HG02571 (cell line): ENCODE data around the gene HIGD2A.

Source experiments
- ATAC-seq: cut with Tn5 transposase; IDR thresholded peaks from one replicate; pipeline ENCODE4 v1.9.1; 2021; ENCODE audit warnings: mild to moderate bottlenecking, moderate library complexity; ENCODE audit not compliant: unreplicated experiment

Gene HIGD2A

GRCh38 chr5:176388444-176389134 is at the start of gene HIGD2A, which contains the start of gene NOP16:
TSS of gene HIGD2A (plus strand) at chr5:176388751. CDS start at chr5:176388820, 69 bp downstream.
TSS of gene NOP16 (minus strand) at chr5:176388598. CDS start at chr5:176388539, 59 bp downstream.
- peak; percentile 88 for ATAC-seq

- ATAC-seq, result no peak
These were observed 49.2 kb upstream of the HIGD2A start for GRCh38 chr5:176339304-176339703.

GRCh38 chr5:176341325-176342157 is 47.0 kb upstream of the HIGD2A start:
- no peak for ATAC-seq

- no peak for ATAC-seq
These were observed 46.4 kb upstream of the HIGD2A start for GRCh38 chr5:176342158-176342483.

GRCh38 chr5:176342766-176343458 is 45.6 kb upstream of the HIGD2A start:
- no peak for ATAC-seq

GRCh38 chr5:176350416-176350815 is 38.1 kb upstream of the HIGD2A start:
- ATAC-seq, result no peak

GRCh38 chr5:176352116-176352878 is 36.3 kb upstream of the HIGD2A start:
- ATAC-seq, result no peak

- ATAC-seq, result no peak
These were observed 35.0 kb upstream of the HIGD2A start for GRCh38 chr5:176353533-176353932.

GRCh38 chr5:176355400-176356178 is 33.0 kb upstream of the HIGD2A start:
- no peak for ATAC-seq

GRCh38 chr5:176356179-176356566 is 32.4 kb upstream of the HIGD2A start:
- ATAC-seq, result no peak

- no peak for ATAC-seq
These were observed 28.9 kb upstream of the HIGD2A start for GRCh38 chr5:176359658-176360057.

GRCh38 chr5:176360894-176361436 is 27.6 kb upstream of the HIGD2A start:
- ATAC-seq, result no peak

GRCh38 chr5:176361437-176362232 is 26.9 kb upstream of the HIGD2A start, which contains the start of gene KIAA1191:
TSS of gene KIAA1191 (minus strand) at chr5:176361764. CDS start at chr5:176359508, 2,256 bp downstream.
- peak; percentile 87 for ATAC-seq

GRCh38 chr5:176362233-176362490 is 26.4 kb upstream of the HIGD2A start:
- ATAC-seq, result no peak

- ATAC-seq, result no peak
These were observed 23.7 kb upstream of the HIGD2A start for GRCh38 chr5:176364765-176365350.

GRCh38 chr5:176365351-176366231 is 23.0 kb upstream of the HIGD2A start, which contains the start of gene ARL10:
TSS of gene ARL10 (plus strand) at chr5:176365487. CDS start at chr5:176365564, 77 bp downstream.
- peak; percentile 33 for ATAC-seq

GRCh38 chr5:176366232-176366894 is 22.2 kb upstream of the HIGD2A start:
- no peak for ATAC-seq
